GM12878 (cell line): Measurements from ENCODE around the gene LUZP2. TPM values are rescaled to one million over a fixed set of nuclear protein-coding genes. Genes with fewer than 3 reads are reported as not detected.

Source experiments
- ATAC-seq: fragments of 200-7000 bp; cut with Tn5 transposase; 3 replicates; pipeline ENCODE4 v1.9.1; 2020; ENCODE audit warnings: mild to moderate bottlenecking, moderate library complexity
- BruUV-seq: library from RNA; stranded (reverse); fragments of 400-500 nt; replicated peaks from 2 replicates; lab custom pipeline; 2021; lab: Mats Ljungman, UMichigan
- CTCF ChIA-PET: fragments of 300-600 bp; sonication (Branson Sonifier 250); formaldehyde crosslinking; extraction: SDS; loops from one replicate; lab custom pipeline; 2021; ENCODE audit warnings: inconsistent platforms; lab: Yijun Ruan, JAX
- POLR2A ChIA-PET: fragments of 350-600 bp; formaldehyde crosslinking; extraction: SDS; loops from one replicate; lab custom pipeline; 2021; ENCODE audit warnings: inconsistent platforms; lab: Charles Lee
- RAD21 ChIA-PET: fragments of 300-600 bp; sonication (Branson Sonifier 250); formaldehyde crosslinking; loops from one replicate; lab custom pipeline; 2023; ENCODE audit warnings: antibody characterized with exemption; ENCODE audit not compliant: unreplicated experiment; lab: Charles Lee
- SMC1A ChIA-PET: fragments of 300-600 bp; sonication (Branson Sonifier 250); formaldehyde crosslinking; loops from one replicate; lab custom pipeline; 2023; ENCODE audit not compliant: unreplicated experiment, uncharacterized antibody; lab: Charles Lee
- DNase-seq: peaks from one replicate; pipeline ENCODE4 v3.0.0-alpha.2; 2011; ENCODE audit warnings: low read depth, low spot score
- FAIRE-seq: peaks from 3 replicates; lab custom pipeline; 2011; peaks lifted over from hg19 to GRCh38; lab: Jason Lieb, UNC
- H2AFZ ChIP-seq: 2 replicates; pipeline ENCODE4 v1.6.0; 2011; ENCODE audit warnings: low read depth, low read length, control low read depth; ENCODE audit not compliant: control insufficient read depth
- H3K27ac ChIP-seq: 2 replicates; pipeline ENCODE4 v1.5.1; 2011; ENCODE audit warnings: control low read depth; ENCODE audit not compliant: control insufficient read depth, insufficient read depth
- H3K27me3 ChIP-seq, 2 experiments: replicated peaks in 1 of 2; 2 replicates each; pipeline versions ENCODE4 v1.6.0 to v1.6.1; 2011; ENCODE audit warnings: low read length in 1 of 2; ENCODE audit not compliant: control insufficient read depth in 2 of 2, insufficient read depth in 2 of 2
- H3K36me3 ChIP-seq, 2 experiments: 2 replicates each; pipeline ENCODE4 v1.5.1; 2011; ENCODE audit warnings: low read length in 1 of 2; ENCODE audit not compliant: control insufficient read depth in 2 of 2, insufficient read depth in 2 of 2
- H3K4me1 ChIP-seq: 2 replicates; pipeline ENCODE4 v1.6.1; 2011; ENCODE audit warnings: mild to moderate bottlenecking, low read length, moderate library complexity, mixed read lengths; ENCODE audit not compliant: control insufficient read depth, insufficient read depth
- H3K4me2 ChIP-seq: 2 replicates; pipeline ENCODE4 v1.6.0; 2011; ENCODE audit warnings: control low read depth; ENCODE audit not compliant: control insufficient read depth, insufficient read depth
- H3K4me3 ChIP-seq: fragments of 200-600 bp; sonication (generic); 2 replicates; pipeline ENCODE4 v1.5.1; 2016
- H3K79me2 ChIP-seq: 2 replicates; pipeline ENCODE4 v1.6.0; 2011; ENCODE audit warnings: low read length; ENCODE audit not compliant: control insufficient read depth, insufficient read depth
- H3K9ac ChIP-seq: 2 replicates; pipeline ENCODE4 v1.8.0; 2011; ENCODE audit warnings: low read length, control low read depth, mixed read lengths; ENCODE audit not compliant: control insufficient read depth, insufficient read depth
- H3K9me3 ChIP-seq: replicated peaks from 3 replicates; pipeline ENCODE4 v1.5.1; 2011; ENCODE audit warnings: mild to moderate bottlenecking, low read length; ENCODE audit not compliant: control insufficient read depth, insufficient read depth
- H4K20me1 ChIP-seq: 2 replicates; pipeline ENCODE4 v1.6.0; 2011; ENCODE audit not compliant: control insufficient read depth, insufficient read depth
- BACH1 ChIP-seq: fragments of 450-650 bp; IDR thresholded peaks from 2 replicates; pipeline ENCODE4 v1.6.1; 2017; ENCODE audit warnings: mild to moderate bottlenecking, borderline replicate concordance
- FOS ChIP-seq: IDR thresholded peaks from 3 replicates; pipeline ENCODE4 v1.6.1; 2011; ENCODE audit warnings: borderline replicate concordance; ENCODE audit not compliant: insufficient read length; ENCODE audit errors: extremely low read depth
- PAX5 ChIP-seq: IDR thresholded peaks from 2 replicates; pipeline ENCODE4 v1.6.1; 2011; ENCODE audit warnings: low read depth, low read length, borderline replicate concordance
- SPI1 ChIP-seq: IDR thresholded peaks from 2 replicates; pipeline ENCODE4 v1.6.1; 2011; ENCODE audit warnings: low read depth, mild to moderate bottlenecking, low read length, moderate library complexity, borderline replicate concordance; ENCODE audit not compliant: insufficient read depth
- SREBF2 ChIP-seq: IDR thresholded peaks from 2 replicates; pipeline ENCODE4 v1.6.1; 2012; ENCODE audit warnings: mild to moderate bottlenecking, low read length
- ZNF384 ChIP-seq: IDR thresholded peaks from 2 replicates; pipeline ENCODE4 v1.6.1; 2012; ENCODE audit warnings: low read depth, mild to moderate bottlenecking, low read length, improper control_type of control experiment, borderline replicate concordance
- WGBS: methylation state at CpG from one replicate; pipeline ENCODE4 v1.1.6; 2016; ENCODE audit warnings: low lambda C conversion rate; ENCODE audit not compliant: insufficient replicate concordance, insufficient coverage; ENCODE audit errors: missing lambda C conversion rate; 5-methylcytosine and 5-hydroxymethylcytosine counted together
- in situ Hi-C: fragments of 300-500 bp; cut with MboI; formaldehyde crosslinking; loops from 9 replicates; pipeline ENCODE4 v1.14.3; 2018; ENCODE audit warnings: mixed read lengths
- intact Hi-C: fragments of 100-400 bp; cut with micrococcal nuclease; formaldehyde crosslinking; loops from one replicate; pipeline ENCODE4 v1.14.2; 2022; ENCODE audit not compliant: unreplicated experiment
- polyA plus RNA-seq, 11 experiments: library from polyadenylated mRNA; depleted of rRNA in 4 of 11; unstranded in 6 of 11; stranded (reverse) in 5 of 11; fragments of >200 nt; fragmentation: Nextera tagmentation in 4 of 11; fragmentation: Illumina TruSeq in 1 of 11; extraction: Ambion mirVana in 4 of 11; extraction: Trizol in 1 of 11; gene quantifications; 1 replicate in 1 of 11; 2 replicates in 10 of 11; pipeline versions ENCODE4 v1.2.1 to v1.2.3, GENCODE V29; 2011 to 2016; ENCODE audit warnings: inconsistent platforms in 2 of 11, missing spikeins in 2 of 11, low read depth in 1 of 11
- total RNA-seq, 4 experiments: library from RNA; depleted of rRNA in 3 of 4; stranded (reverse); fragments of >200 nt in 3 of 4; fragmentation: Illumina TruSeq in 1 of 4; extraction: Trizol in 1 of 4; gene quantifications; 2 replicates each; pipeline versions ENCODE4 v1.2.1 to v1.2.3, GENCODE V29; 2013 to 2021
- TF ChIP-seq, protein P1 (sequence below): fragments of 450-650 bp; IDR thresholded peaks from 2 replicates; pipeline ENCODE4 v1.6.1; 2017; ENCODE audit warnings: mild to moderate bottlenecking, moderate library complexity

Gene LUZP2
- total and polyA plus RNA-seq, 10 of the 15 experiments (the other 5 are each of a cell fraction or from before 2014, with no cell fraction given) = not detected

DNA sequence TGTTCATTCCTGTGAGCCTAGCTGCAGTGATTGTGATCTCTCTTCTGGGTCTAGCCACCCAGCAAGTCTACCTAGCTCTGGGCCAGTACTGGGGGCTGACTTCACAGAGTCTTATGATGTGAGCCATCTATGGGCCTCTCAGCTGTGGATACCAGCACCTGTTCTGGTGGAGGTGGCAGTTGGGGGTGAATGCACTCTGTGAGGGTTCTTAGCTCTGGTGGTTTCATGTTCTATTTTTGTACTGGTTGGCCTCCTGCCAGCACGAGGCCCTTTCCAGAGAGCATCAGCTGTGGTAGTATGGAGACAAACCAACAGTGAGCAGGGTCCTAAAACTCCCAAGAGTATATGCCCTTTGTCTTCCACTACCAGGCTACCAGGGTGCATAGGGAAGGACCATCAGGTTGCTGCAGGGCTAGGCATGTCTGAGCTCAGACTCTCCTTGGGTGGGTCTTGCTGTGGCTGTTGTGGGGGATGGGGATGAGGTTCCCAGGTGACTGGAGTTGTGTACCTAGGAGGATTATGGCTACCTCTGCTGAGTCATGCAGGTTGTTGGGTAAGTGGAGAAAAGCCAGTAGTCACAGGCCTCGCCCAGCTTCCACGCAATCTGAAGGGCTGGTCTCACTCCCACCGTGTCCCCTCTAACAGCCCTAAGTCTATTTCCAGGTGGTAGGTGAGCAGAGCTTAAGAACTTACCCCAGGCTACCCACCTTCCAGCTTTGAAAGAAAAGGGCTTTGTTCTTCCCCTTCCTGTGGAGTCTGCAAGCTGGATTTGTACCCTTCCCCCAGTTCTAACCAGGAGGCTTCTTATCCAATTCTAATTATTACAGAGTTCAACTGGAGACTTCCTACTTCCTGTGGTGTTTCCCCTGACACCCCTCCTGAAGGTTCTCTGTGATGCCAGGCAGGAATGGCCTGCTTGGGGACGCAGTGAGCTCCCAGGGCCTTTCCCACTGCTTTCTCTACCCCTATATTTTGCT, 250.7 kb downstream of the LUZP2 start (continued):
- TF ChIP-seq FOS (no peak), PAX5 (no peak)

GRCh38 chr11:24748261-24748660, 251.4 kb downstream of the LUZP2 start:
- ChIA-PET RAD21 (no interaction called here), SMC1A (no interaction called here), POLR2A (no interaction called here), CTCF (no interaction called here)
- Histone ChIP-seq H4K20me1 (no peaks in the 10 kb centered on the region), H3K36me3 (no peaks in the 10 kb centered on the region), H3K4me2 (no peak overlapping the region), H3K4me3 (no peak overlapping the region), H3K27me3 (no peaks in the 10 kb centered on the region), H3K4me1 (no peaks in the 10 kb centered on the region), H3K9me3 (no peaks in the 10 kb centered on the region), H3K9ac (no peak overlapping the region), H2AFZ (no peak overlapping the region), H3K79me2 (no peaks in the 10 kb centered on the region), H3K27ac (no peak overlapping the region)
- in situ Hi-C loops = no loop called here
- WGBS = 16% methylated on average over 7 of the region's 7 CpGs
- no peak for TF ChIP-seq BACH1
- no peak for TF ChIP-seq ZNF384
- TF ChIP-seq SPI1 = no peak
- no peak for TF ChIP-seq SREBF2
- TF ChIP-seq, protein P1, sequence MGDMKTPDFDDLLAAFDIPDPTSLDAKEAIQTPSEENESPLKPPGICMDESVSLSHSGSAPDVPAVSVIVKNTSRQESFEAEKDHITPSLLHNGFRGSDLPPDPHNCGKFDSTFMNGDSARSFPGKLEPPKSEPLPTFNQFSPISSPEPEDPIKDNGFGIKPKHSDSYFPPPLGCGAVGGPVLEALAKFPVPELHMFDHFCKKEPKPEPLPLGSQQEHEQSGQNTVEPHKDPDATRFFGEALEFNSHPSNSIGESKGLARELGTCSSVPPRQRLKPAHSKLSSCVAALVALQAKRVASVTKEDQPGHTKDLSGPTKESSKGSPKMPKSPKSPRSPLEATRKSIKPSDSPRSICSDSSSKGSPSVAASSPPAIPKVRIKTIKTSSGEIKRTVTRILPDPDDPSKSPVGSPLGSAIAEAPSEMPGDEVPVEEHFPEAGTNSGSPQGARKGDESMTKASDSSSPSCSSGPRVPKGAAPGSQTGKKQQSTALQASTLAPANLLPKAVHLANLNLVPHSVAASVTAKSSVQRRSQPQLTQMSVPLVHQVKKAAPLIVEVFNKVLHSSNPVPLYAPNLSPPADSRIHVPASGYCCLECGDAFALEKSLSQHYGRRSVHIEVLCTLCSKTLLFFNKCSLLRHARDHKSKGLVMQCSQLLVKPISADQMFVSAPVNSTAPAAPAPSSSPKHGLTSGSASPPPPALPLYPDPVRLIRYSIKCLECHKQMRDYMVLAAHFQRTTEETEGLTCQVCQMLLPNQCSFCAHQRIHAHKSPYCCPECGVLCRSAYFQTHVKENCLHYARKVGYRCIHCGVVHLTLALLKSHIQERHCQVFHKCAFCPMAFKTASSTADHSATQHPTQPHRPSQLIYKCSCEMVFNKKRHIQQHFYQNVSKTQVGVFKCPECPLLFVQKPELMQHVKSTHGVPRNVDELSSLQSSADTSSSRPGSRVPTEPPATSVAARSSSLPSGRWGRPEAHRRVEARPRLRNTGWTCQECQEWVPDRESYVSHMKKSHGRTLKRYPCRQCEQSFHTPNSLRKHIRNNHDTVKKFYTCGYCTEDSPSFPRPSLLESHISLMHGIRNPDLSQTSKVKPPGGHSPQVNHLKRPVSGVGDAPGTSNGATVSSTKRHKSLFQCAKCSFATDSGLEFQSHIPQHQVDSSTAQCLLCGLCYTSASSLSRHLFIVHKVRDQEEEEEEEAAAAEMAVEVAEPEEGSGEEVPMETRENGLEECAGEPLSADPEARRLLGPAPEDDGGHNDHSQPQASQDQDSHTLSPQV = no peak
- no peak for FAIRE-seq
- no peak for DNase-seq
- no TSS peak for BruUV-seq
- intact Hi-C loops = no loop called here
- no peak for ATAC-seq
